ENCODE results near the gene IFIT5.
"Not testable (repeated sequence)": the region's sequence is repeated elsewhere in the genome, so short reads cannot be mapped to it uniquely, and the experiment has no call there.

The IFIT5 gene

DNA sequence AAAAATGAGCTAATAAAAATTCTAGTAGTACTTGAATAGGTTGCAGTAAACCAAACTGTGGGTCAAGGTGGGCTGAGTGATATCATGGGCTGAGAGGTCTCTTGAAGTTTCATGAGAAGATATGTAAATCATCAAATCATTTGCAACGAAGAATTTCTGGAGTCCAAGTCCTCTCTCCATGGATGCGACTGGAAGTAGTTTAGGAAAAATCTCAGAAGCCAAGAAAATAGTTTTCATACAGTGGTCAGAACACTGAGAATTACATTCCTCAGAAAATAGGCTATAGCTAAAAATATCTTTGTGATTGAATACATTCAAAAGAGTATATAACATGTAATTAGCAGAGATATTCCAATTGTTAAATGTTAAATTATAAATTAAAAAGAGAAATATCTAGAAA, 25.6 kb upstream of the IFIT5 start:
- Histone ChIP-seq H3K4me1 (ENCODE audit: control insufficient read depth, low read length) (peaks cover 11% of the 10 kb centered on the region), H3K9me3 (ENCODE audit: control insufficient read depth, insufficient read depth, low read length) (no peaks in the 10 kb centered on the region), H3K4me2 (ENCODE audit: low read length) (no peak overlapping the region), H3K9me2 (replicated peaks; ENCODE audit: control insufficient read depth, low read length) (no peaks in the 10 kb centered on the region; the same call in 1 of the 2 replicates), H3K4me3 (ENCODE audit: low read length) (no peak overlapping the region), H3K79me2 (ENCODE audit: control insufficient read depth, low read length) (no peaks in the 10 kb centered on the region), H3K27ac (ENCODE audit: low read depth, low read length) (no peak overlapping the region), H4K20me1 (ENCODE audit: control insufficient read depth, insufficient read depth, low read depth, low read length) (no peaks in the 10 kb centered on the region), H3K36me3 (ENCODE audit: control insufficient read depth, low read length) (no peaks in the 10 kb centered on the region), H3F3A (ENCODE audit: control insufficient read depth, insufficient read depth) (no peaks in the 10 kb centered on the region), H3K27me3 (ENCODE audit: control insufficient read depth, low read length) (no peaks in the 10 kb centered on the region)
- no peak for TF ChIP-seq EZH2phosphoT487 (IDR thresholded peaks at IDR 0.05; ENCODE audit: borderline replicate concordance, low read length)
- TF ChIP-seq, protein P1, sequence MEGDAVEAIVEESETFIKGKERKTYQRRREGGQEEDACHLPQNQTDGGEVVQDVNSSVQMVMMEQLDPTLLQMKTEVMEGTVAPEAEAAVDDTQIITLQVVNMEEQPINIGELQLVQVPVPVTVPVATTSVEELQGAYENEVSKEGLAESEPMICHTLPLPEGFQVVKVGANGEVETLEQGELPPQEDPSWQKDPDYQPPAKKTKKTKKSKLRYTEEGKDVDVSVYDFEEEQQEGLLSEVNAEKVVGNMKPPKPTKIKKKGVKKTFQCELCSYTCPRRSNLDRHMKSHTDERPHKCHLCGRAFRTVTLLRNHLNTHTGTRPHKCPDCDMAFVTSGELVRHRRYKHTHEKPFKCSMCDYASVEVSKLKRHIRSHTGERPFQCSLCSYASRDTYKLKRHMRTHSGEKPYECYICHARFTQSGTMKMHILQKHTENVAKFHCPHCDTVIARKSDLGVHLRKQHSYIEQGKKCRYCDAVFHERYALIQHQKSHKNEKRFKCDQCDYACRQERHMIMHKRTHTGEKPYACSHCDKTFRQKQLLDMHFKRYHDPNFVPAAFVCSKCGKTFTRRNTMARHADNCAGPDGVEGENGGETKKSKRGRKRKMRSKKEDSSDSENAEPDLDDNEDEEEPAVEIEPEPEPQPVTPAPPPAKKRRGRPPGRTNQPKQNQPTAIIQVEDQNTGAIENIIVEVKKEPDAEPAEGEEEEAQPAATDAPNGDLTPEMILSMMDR (IDR thresholded peaks at IDR 0.05; ENCODE audit: low read depth, low read length, poor library complexity, severe bottlenecking) = no peak

- TF ChIP-seq EZH2phosphoT487 (IDR thresholded peaks at IDR 0.05; ENCODE audit: borderline replicate concordance, low read length) = no peak
- TF ChIP-seq, protein P1 (IDR thresholded peaks at IDR 0.05; ENCODE audit: low read depth, low read length, poor library complexity, severe bottlenecking) = peak; percentile 12
- no peaks in the 10 kb centered on the region for H3K27me3 ChIP-seq (ENCODE audit: control insufficient read depth, low read length)
- no peaks in the 10 kb centered on the region for H3K79me2 ChIP-seq (ENCODE audit: control insufficient read depth, low read length)
- H3K4me2 ChIP-seq (ENCODE audit: low read length) = no peak overlapping the region
- no peak overlapping the region for H3K4me3 ChIP-seq (ENCODE audit: low read length)
- no peaks in the 10 kb centered on the region for H4K20me1 ChIP-seq (ENCODE audit: control insufficient read depth, insufficient read depth, low read depth, low read length)
- H3F3A ChIP-seq (ENCODE audit: control insufficient read depth, insufficient read depth) = no peaks in the 10 kb centered on the region
- no peaks in the 10 kb centered on the region; the same call in 1 of the 2 replicates for H3K9me2 ChIP-seq (replicated peaks; ENCODE audit: control insufficient read depth, low read length)
- peaks cover 11% of the 10 kb centered on the region for H3K4me1 ChIP-seq (ENCODE audit: control insufficient read depth, low read length)
- no peak overlapping the region for H3K27ac ChIP-seq (ENCODE audit: low read depth, low read length)
- no peaks in the 10 kb centered on the region for H3K9me3 ChIP-seq (ENCODE audit: control insufficient read depth, insufficient read depth, low read length)
- H3K36me3 ChIP-seq (ENCODE audit: control insufficient read depth, low read length) = no peaks in the 10 kb centered on the region
These were observed 25.1 kb upstream of the IFIT5 start for GRCh38 chr10:89389254-89389653.

DNA sequence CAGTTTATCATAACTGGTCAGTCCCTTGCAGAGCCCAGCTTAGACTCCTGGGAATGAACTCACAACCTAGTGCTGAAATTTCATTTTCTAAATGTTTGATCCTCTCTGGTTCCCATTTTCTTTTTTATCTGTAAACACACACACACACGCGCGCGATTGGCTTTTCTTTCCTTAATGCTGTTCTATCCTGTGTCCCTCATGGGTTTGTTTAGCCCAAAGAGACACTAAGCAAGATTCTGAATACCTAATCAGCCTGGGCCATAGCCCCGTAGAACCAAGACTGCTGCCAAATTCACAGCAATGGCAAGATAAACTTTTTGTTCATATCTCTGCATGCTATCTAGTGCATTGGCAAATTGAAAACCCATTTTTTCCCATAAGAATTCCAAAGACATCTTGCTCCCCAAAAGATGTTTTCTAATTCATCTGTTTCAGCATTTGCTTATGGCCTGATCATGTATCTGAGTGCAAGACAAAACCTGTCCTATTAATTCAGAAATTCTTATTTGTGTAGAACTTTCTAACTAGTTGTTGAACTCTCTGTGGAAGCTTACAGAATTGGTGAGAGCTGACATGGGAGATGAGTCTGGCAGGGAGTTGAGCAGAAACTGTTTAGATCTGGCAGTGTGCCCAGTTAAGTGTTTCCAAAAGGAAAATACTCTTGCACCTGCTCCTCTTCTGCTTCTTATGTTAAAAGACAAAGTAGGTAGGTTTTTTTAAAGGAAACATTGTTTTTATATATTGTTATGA, 23.7 kb upstream of the IFIT5 start:
- no peaks in the 10 kb centered on the region for H3K9me3 ChIP-seq (ENCODE audit: control insufficient read depth, insufficient read depth, low read length)
- H4K20me1 ChIP-seq (ENCODE audit: control insufficient read depth, insufficient read depth, low read depth, low read length) = no peaks in the 10 kb centered on the region
- no peaks in the 10 kb centered on the region for H3K36me3 ChIP-seq (ENCODE audit: control insufficient read depth, low read length)
- H3K27ac ChIP-seq (ENCODE audit: low read depth, low read length) = no peak overlapping the region
- H3F3A ChIP-seq (ENCODE audit: control insufficient read depth, insufficient read depth) = no peaks in the 10 kb centered on the region
- H3K79me2 ChIP-seq (ENCODE audit: control insufficient read depth, low read length) = no peaks in the 10 kb centered on the region
- H3K4me2 ChIP-seq (ENCODE audit: low read length) = no peak overlapping the region
- TF ChIP-seq EZH2phosphoT487 (IDR thresholded peaks at IDR 0.05; ENCODE audit: borderline replicate concordance, low read length) = no peak
- TF ChIP-seq, protein P1 (IDR thresholded peaks at IDR 0.05; ENCODE audit: low read depth, low read length, poor library complexity, severe bottlenecking) = no peak
- no peak overlapping the region for H3K4me3 ChIP-seq (ENCODE audit: low read length)
- no peaks in the 10 kb centered on the region for H3K27me3 ChIP-seq (ENCODE audit: control insufficient read depth, low read length)
- H3K9me2 ChIP-seq (replicated peaks; ENCODE audit: control insufficient read depth, low read length) = no peaks in the 10 kb centered on the region; the same call in 1 of the 2 replicates
- H3K4me1 ChIP-seq (ENCODE audit: control insufficient read depth, low read length) = peaks cover 11% of the 10 kb centered on the region

DNA sequence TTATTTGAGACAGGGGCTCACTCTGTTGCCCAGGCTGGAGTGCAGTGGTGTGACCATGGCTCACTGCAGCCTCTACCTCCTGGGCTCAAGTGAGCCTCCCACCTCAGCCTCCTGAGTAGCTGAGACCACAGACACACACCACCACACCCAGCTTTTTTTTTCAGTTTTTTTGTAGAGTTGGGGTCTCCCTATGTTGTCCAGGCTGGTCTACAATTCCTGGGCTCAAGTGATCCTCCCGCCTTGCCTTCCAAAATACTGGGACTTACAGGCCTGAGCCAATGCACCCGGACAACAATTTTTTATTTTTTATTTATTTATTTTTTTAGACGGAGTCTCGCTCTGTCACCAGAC, 23.2 kb upstream of the IFIT5 start:
- H3K4me1 ChIP-seq (ENCODE audit: control insufficient read depth, low read length) = peaks cover 11% of the 10 kb centered on the region
- not testable (repeated sequence) for H3K27ac ChIP-seq (ENCODE audit: low read depth, low read length); H3F3A ChIP-seq (ENCODE audit: control insufficient read depth, insufficient read depth); H3K36me3 ChIP-seq (ENCODE audit: control insufficient read depth, low read length); H3K4me2 ChIP-seq (ENCODE audit: low read length); H3K27me3 ChIP-seq (ENCODE audit: control insufficient read depth, low read length); H3K79me2 ChIP-seq (ENCODE audit: control insufficient read depth, low read length); H3K9me3 ChIP-seq (ENCODE audit: control insufficient read depth, insufficient read depth, low read length); H3K4me3 ChIP-seq (ENCODE audit: low read length); H3K9me2 ChIP-seq (replicated peaks; ENCODE audit: control insufficient read depth, low read length); H4K20me1 ChIP-seq (ENCODE audit: control insufficient read depth, insufficient read depth, low read depth, low read length)

Data from DOHH2 (cell line).